OCI-LY7 (cell line): ENCODE measurements around the gene NEBL.

Experiments used
- CTCF ChIP-seq: fragments of 200-600 bp; sonication (generic); conservative IDR thresholded peaks from 2 replicates; pipeline ENCODE4 v1.5.1; 2014; ENCODE audit warnings: mild to moderate bottlenecking, antibody characterized with exemption, low read length, moderate library complexity, mixed read lengths
- EZH2phosphoT487 ChIP-seq: fragments of 200-600 bp; sonication (generic); IDR thresholded peaks from 2 replicates; pipeline ENCODE4 v1.6.1; 2018; ENCODE audit warnings: low read depth, borderline replicate concordance, mild to moderate bottlenecking, mixed run types, antibody characterized with exemption, low read length, moderate library complexity, mixed read lengths

- TF ChIP-seq EZH2phosphoT487 (no peak), CTCF (no peak)
Measured at GRCh38 chr10:20778008-20778757, 118.9 kb downstream of the NEBL start.
